NCI-H1092 (cell line): ENCODE results near the gene CDS1.
"Not testable (repeated sequence)": the region's sequence is repeated elsewhere in the genome, so short reads cannot be mapped to it uniquely, and the experiment has no call there.

Source experiments
- DNase-seq: peaks from one replicate; lab custom pipeline; 2025; lab: John Stamatoyannopoulos, UW

CDS1 gene

DNA sequence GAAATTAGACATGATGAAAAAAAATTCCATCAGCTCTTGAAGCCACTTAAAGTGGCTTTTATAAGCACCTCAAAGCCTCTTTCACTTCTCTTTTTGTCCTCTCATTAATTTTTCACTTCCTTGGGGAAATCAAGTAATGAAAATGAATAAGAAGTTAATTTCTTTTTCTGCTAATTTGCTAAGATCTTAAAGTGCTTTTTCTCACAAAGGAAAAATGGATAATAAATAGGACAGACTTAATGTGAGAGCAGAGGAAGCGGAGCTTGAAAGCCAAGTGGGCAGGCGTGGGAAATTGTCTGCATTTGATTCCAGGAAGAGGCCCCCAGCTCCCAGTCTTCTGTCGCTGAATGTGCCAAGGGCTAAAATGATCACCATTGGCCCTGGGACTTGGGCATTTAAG is 28.6 kb downstream of the CDS1 start:
- DNase-seq: no peak

GRCh38 chr4:84614891-84615290 is 32.0 kb downstream of the CDS1 start:
- no peak for DNase-seq

GRCh38 chr4:84615355-84615754 is 32.4 kb downstream of the CDS1 start:
- DNase-seq: no peak

- DNase-seq: no peak
These were observed 40.0 kb downstream of the CDS1 start for GRCh38 chr4:84622959-84623358.

GRCh38 chr4:84623661-84624060 is 40.7 kb downstream of the CDS1 start:
- DNase-seq: no peak

GRCh38 chr4:84626673-84627072 is 43.7 kb downstream of the CDS1 start:
- no peak for DNase-seq

- DNase-seq: no peak
These were observed 48.6 kb downstream of the CDS1 start for GRCh38 chr4:84631573-84631972.

- DNase-seq: no peak
These were observed 49.2 kb downstream of the CDS1 start for GRCh38 chr4:84632092-84632491.

GRCh38 chr4:84634961-84635360 is 52.0 kb downstream of the CDS1 start:
- DNase-seq: no peak

DNA sequence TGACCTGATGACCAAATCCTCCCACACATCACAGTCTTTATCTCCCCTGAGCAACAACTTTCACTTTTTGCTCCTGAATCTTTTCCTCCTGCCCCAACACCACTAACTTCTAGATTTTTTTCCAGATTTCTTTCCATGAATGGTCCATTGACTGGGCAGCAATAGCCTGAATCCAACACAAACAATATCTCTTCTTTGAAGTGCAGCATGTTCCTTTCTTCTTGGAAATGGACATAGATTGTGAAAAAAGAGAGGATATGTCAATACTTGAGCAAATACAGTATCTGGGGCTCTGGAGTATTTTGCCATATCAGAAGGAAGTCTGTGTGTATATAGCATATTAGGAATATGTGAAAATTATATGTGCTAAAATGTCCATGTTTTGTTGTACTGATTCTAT is 55.2 kb downstream of the CDS1 start:
- DNase-seq: no peak

DNA sequence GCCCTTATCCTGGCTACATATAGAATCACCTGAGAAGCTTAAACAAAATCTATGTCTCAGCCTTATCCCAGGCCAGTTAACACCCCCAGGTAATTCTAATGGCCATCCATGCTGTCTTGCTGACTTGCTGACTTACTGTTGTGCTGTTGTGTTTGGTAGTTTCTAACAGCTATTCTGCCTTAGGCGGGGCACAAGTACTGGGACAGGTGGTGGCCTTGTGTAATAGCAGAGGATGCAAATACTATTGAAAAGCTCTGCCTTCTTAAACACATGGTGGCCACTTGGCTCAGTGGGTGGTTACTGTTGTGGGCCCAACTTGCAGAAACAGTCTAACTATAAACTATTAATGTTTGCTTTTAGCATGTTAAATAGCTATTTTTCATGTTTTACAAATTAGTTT is 56.2 kb downstream of the CDS1 start:
- no peak for DNase-seq

GRCh38 chr4:84644087-84644486 is 61.2 kb downstream of the CDS1 start:
- DNase-seq: no peak

- DNase-seq: no peak
These were observed 64.5 kb downstream of the CDS1 start for GRCh38 chr4:84647312-84647884.

DNA sequence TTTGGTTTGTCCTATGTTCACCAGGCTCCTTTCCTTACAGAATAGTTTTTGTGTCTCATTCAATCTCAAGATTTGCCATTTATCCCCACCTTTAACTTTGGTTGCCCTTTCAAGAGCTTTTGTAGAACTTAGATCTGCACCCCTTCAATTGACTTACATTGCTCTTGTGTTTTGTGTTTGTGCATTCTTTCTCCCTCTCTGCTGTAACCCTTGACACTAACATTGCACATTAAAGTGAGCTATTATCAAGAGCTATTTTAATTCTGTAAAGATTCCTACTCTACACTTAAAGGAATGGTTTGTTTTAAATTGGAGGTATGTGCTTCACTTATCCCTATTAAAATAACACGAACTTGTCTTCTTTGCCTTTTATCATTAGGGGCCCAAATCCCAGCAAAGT is 65.3 kb downstream of the CDS1 start:
- DNase-seq: no peak

GRCh38 chr4:84648863-84649647 is 66.1 kb downstream of the CDS1 start:
- no peak for DNase-seq

GRCh38 chr4:84651499-84651898 is 68.6 kb downstream of the CDS1 start:
- no peak for DNase-seq

GRCh38 chr4:84652478-84652877 is 69.6 kb downstream of the CDS1 start:
- no peak for DNase-seq

- no peak for DNase-seq
These were observed 77.7 kb downstream of the CDS1 start for GRCh38 chr4:84660606-84661005.

DNA sequence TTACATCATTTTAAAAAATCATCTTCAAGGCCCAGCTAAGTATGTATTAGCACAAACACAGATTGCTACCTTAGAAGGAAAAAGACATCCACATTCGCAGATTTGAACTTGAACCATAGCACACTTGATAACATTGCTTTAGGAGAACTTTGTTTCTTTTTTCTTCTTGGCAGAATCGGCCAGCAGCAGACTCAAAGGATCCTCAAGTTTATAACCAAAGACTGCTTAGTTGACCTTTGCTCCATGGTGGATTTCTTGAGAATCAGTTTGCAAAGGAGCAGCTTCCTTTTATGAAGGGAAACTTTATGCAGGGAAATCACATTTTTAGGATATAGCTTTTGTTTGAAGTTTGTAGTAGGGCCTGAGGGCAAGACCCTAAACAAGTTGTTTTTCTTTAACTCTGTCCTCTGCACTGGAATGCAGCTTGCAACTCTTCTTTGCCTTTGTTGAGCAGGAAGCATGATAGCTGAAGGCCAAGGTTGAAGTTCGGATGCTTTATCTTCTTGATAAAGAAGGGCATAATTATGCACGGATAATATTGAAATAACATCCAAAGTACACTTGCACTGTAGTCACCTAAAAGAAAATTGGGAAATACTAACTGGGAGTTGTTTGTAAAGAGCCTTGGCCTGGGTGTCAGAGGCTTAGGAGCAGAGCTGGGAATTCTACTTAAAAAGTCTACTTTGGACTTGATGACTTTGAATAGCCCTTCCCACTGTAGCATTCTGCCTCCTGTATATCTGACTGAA is 78.4 kb downstream of the CDS1 start:
- DNase-seq: no peak

- DNase-seq: not testable (repeated sequence)
These were observed 81.8 kb downstream of the CDS1 start for GRCh38 chr4:84664767-84665166.

DNA sequence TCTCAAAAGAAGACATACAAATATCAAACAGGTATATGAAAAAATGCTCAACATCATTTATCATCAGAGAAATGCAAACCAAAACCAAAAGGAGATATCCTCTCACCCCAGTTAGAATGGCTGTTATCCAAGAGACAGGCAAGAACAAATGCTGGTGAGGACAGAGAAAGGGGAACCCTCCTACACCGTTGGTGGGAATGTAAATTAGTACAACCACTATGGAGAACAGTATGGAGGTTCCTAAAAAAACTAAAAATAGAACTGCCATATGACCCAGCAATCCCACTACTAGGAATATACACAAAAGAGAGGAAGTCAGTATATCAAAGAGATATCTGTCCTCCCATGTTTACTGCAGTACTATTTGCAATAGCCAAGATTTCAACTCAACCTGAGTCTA is 83.5 kb downstream of the CDS1 start:
- DNase-seq: no peak

GRCh38 chr4:84669201-84669600 is 86.3 kb downstream of the CDS1 start:
- DNase-seq: no peak

DNA sequence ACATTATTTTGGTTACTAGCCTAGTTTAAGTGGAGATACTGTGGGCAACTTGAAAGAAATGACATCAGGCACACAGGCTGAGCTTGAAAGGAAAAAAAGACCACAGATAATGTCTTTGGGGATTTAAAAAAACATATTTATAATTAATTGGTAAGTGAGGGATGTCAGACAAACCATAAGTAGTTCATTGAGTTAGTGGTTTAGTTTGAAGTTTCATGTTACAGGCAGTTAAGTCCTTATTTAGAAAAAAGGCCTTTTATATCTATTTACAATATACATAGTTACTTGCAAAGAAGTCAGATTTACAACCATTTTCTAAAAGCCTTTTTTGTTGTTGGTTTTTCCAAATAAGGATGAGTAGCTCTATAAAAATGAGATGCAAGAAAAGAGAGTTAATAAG is 89.2 kb downstream of the CDS1 start:
- no peak for DNase-seq
